T-helper 1 cell treated with Interleukin-12 subunit alpha and Interleukin-12 subunit beta and Interleukin-4 antibody, amounts not matched to agents 30 ng/mL and 1 ng/mL, for 36 hours (primary cell): ENCODE measurements around the gene SLC25A46. TPM values are rescaled to one million over a fixed set of nuclear protein-coding genes. Genes with fewer than 3 reads are reported as not detected.
"Not testable (repeated sequence)": the region's sequence is repeated elsewhere in the genome, so short reads cannot be mapped to it uniquely, and the experiment has no call there.

Experiments used
- intact Hi-C: fragments of 100-400 bp; cut with micrococcal nuclease; formaldehyde crosslinking; loops from one replicate; pipeline ENCODE4 v1.15.1; 2024
- total RNA-seq: library from RNA; stranded (reverse); gene quantifications from 2 replicates; pipeline ENCODE4 v1.2.3, GENCODE V29; 2022

Gene SLC25A46
- total RNA-seq, 1 donor from 2014 or later, result 55.8 TPM

DNA sequence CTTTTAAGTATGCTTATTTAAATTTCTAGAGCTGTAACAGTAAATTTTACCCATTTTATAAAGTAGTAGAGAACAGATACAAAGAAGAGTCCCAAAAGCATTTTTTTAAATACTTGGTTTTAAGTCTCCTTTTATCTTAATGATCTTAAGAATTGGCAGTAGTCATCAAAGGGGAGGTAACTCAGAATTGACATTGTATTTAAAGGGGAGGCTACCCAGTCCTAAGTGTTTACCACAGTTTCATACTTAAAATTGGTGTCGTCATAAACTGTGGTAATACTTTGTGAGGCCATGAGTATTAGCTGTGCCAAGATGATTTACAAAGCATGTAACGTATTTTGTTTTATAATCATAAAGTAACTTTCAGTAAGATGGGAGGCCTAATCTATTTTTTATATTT, 14.8 kb downstream of the SLC25A46 start:
- intact Hi-C loops, result loop anchor here (1.0 to 10.0 kb wide), 8 partner anchors 477 to 1661 kb away; partner anchors contain the start of genes EPB41L4A, NREP and STARD4

DNA sequence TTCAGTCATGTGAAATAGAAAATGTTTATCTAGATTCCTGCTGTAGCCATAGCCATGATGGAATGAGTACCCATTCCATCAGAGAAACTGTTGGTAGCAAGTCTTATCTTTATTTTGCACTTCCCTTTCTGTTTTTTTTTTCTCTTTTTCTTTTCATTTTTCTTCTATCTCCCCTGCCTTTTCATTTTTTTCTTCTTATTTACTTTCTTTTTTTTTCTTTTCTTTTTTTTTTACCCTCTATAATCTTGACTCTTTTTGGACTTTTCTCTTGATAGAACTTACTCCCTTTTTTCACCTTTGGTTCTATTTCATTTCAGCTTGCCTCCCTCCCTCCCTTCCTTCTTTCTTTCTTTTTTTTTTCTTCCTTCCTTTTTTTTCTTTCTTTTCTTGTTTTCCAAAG, 15.4 kb downstream of the SLC25A46 start:
- intact Hi-C loops, result loop anchor here (5.0 to 10.0 kb wide), 6 partner anchors 669 to 1661 kb away; partner anchors contain the start of genes EPB41L4A, NREP and STARD4

DNA sequence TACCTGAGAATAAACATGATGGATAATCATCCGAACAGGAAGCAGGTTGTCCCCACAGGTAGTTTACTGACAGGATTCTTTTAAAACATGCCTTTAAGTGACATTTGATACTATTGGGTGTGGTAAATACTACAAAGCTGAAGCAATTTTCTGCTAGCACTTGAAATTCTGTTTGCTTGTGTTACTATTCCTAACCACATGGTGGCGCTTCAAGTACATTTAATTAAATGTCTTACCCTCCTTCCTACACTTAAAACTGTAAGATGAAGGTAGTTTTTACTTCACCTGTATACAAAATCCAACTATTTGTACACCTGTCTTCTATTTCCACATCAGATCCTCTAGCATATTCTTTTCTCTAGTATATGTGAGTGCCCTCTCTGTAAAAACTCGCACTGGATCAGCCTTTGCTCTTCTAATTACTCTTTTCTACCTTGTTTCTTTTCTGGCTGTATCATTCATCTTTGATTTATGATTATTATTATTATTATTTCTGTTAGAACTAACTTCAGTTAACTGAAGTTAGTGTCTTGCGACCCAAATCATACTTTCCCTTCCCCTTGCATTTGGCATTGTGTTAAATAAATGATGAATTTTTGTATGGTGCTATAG, 18.4 kb downstream of the SLC25A46 start:
- intact Hi-C loops, result loop anchor here (1.0 to 10.0 kb wide), 11 partner anchors 18 to 1658 kb away; partner anchors contain the start of genes EPB41L4A, SLC25A46, TMEM232 and WDR36

- intact Hi-C loops, result no loop called here
Observed at GRCh38 chr5:110760158-110760557, 21.4 kb downstream of the SLC25A46 start.

GRCh38 chr5:110768138-110768860, 29.5 kb downstream of the SLC25A46 start:
- intact Hi-C loops, result no loop called here

- intact Hi-C loops, result no loop called here
Observed at GRCh38 chr5:110769000-110769681, 30.3 kb downstream of the SLC25A46 start.

- intact Hi-C loops, result no loop called here
Observed at GRCh38 chr5:110770286-110770685, 31.5 kb downstream of the SLC25A46 start.

- intact Hi-C loops, result no loop called here
Observed at GRCh38 chr5:110784901-110785300, 46.1 kb downstream of the SLC25A46 start.

DNA sequence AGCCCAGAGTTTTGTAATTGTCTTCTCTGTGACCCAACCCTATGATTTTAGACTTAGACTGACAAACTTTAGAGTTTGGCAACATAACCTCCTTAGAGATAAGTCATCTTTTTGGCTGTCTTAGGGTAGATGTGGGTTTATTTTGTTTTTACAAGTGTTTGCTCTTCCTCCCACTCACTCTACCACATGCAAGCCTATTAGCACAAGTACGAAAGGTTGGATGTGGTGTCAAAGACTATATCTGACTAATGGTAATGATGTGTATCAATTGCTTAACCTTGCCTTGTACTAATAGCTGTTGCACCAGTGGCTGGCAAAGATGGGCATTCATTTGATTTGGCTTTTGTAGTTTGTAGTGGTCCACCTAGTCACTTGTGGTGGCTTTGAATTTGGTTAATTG, 46.5 kb downstream of the SLC25A46 start:
- intact Hi-C loops, result no loop called here

GRCh38 chr5:110788006-110788405, 49.2 kb downstream of the SLC25A46 start:
- intact Hi-C loops, result not testable (repeated sequence)

- intact Hi-C loops, result no loop called here
Observed at GRCh38 chr5:110790673-110791072, 51.9 kb downstream of the SLC25A46 start.

GRCh38 chr5:110802998-110803397, 64.2 kb downstream of the SLC25A46 start:
- intact Hi-C loops, result no loop called here

GRCh38 chr5:110803467-110804326, 64.9 kb downstream of the SLC25A46 start:
- intact Hi-C loops, result no loop called here

- intact Hi-C loops, result no loop called here
Observed at GRCh38 chr5:110807169-110807568, 68.4 kb downstream of the SLC25A46 start.

- intact Hi-C loops, result no loop called here
Observed at GRCh38 chr5:110809006-110809405, 70.2 kb downstream of the SLC25A46 start.

Other genes with a start within 250 kb of the SLC25A46 start
- gene TMEM232, start 12.3 kb upstream of the SLC25A46 start, total RNA-seq, result 0.86 and 1.2 TPM in 2 replicates